Stimulated activated CD8-positive, alpha-beta memory T cell treated with anti-CD3 and anti-CD28 coated beads, Interleukin-2, amount 100 ng/mL, for 48 hours (primary cell): ENCODE measurements around the gene SIRPG.

ENCODE experiments used
- DNase-seq, 2 donors: peaks; one replicate each; pipeline ENCODE4 v3.0.0-alpha.2; 2020; ENCODE audit warnings: low read depth in 2 of 2

SIRPG gene

DNA sequence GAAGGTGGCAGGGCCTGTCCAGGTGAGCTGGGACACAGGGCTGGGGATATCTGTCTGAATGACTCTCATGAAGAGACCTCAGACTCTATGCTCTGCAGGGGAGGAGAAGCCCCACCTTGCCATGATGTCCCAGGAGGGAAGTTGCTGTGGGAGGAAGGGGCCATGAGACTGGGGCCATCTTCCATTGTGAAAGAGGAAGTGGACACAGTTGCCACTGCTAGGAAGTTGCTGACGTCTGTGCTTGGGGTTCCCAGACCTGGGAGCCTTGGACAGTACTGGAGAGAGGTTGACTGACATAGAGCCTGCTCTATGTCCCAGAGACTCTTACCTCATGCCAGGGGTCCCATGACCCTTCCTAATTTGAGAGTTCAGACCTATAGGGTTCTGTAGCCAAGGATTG lies 62.2 kb downstream of the SIRPG start:
- no peak for DNase-seq

DNA sequence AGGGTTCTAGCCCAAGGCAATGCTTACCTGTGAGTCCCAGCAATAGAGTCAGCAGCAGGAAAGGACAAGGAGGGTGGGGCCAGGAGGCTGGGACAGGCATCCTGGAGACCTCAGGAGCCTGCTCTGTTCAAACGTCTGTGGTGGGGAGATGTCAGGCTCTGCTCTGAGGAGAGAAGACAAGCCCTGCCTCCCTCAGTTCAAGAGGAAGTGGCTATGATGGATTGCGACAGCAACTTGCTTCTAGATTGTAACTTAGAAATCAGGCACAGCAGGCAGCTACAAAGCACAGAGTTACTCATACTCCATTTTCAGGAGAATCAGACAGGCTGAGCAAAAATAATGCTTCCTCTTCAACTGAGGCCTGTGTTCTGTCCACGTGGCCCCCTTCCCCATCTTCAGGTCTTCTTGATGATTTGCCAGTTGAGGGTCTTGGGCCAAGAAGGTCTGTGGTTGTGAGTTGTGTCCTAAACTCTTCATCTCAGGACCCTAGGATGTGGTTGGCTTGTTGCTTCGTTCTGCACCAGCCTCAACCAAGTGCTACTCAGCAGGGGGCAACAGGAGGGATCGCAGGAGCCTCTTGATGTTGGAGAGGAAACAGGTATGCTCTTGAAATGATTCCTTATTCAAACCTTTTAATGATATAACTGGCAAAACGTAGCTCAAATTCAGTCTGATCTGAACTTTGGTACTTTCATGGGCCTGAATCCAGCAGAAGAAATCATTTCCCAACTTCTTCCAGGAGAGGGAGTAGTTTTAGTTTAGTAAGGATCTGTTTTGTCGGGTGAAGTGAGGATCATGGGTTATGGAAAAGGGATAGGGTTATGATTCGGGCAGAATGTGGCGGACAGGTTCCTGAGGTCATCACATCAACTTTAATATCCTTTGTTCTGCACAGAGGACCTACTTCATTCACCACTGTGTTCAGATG lies 68.8 kb downstream of the SIRPG start:
- no peak for DNase-seq

DNA sequence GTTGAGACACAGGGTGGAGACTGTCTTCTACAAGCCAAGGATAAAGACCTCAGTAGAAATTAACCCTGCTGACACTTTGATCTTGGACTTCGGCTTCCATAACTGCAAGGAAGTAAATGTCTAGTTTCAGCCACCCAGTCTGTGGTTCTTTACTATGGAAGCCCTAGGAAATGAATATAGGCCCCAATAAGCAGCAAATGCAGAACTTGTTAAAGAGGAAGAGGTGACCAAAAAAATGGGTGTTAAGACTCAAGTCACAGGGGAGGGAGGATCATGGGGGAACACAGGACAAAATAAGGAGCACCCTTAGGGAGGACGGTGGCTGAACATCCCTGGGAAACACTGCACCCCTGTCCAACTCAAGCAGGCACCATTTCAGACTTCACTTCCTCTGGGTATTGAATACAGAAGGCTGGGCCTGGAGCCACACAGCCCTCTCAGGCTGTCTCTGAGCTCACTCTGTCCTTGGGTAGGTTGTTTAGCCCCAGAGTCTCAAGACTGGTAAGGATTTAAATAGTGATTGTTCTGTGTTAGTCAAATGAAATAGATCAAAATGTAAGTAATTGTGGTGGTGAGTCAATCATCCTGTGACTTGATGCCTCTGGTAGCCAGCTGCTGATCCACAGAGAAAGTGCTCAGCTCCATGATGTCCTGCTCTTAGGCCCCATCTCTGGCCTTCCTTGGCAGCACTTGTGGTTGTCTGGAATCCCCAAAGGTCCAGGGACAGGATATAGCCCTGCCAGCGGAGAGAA lies 69.6 kb downstream of the SIRPG start:
- no peak for DNase-seq

DNA sequence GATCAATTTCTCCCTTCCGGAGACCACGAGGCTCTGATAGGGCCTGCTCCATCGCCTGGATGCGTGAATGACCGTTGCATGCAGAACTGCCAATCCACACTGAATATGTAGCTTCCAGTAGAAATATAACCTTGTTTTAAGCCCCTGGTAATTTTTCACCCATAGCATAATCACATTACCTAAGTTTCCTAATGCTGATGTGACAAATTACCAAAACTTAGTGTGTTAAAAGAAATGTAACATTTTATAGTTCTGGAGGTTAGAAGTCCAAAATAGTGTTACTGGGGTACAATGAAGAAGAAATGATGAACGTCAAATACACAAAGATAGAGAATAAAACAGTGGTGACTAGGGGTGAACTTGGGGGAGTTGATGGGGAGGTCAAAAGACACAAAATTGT lies 78.1 kb downstream of the SIRPG start:
- no peak for DNase-seq
